Measurements from ENCODE around the gene CCNB1.

- TF ChIP-seq CTCF (optimal IDR thresholded peaks at IDR 0.05 in 1 of 3, IDR thresholded peaks at IDR 0.05 in 1 of 3, conservative IDR thresholded peaks at IDR 0.05 in 1 of 3; ENCODE audit: extremely low read depth in 1 of 3, insufficient read depth in 2 of 3, low read length in 3 of 3) (no peak), EZH2 (IDR thresholded peaks at IDR 0.05; ENCODE audit: low read length) (no peak)
Measured at GRCh38 chr5:69184621-69185020, 17.7 kb downstream of the CCNB1 start.

Data from keratinocyte (primary cell).